OCI-LY1 (cell line): Measurements from ENCODE around the gene COL11A2.

Experiments used
- H2AFZ ChIP-seq: fragments of 200-600 bp; sonication (generic), shearing (Covaris generic); 2 replicates; pipeline ENCODE4 v1.6.0; 2014; ENCODE audit warnings: antibody characterized with exemption, mild to moderate bottlenecking, low read length
- H3F3A ChIP-seq: fragments of 200-600 bp; sonication (generic), shearing (Covaris generic); 2 replicates; pipeline ENCODE4 v1.6.0; 2014; ENCODE audit warnings: mild to moderate bottlenecking, antibody characterized with exemption, low read length, moderate library complexity; ENCODE audit not compliant: insufficient read depth
- H3K27ac ChIP-seq: fragments of 200-600 bp; sonication (generic); 2 replicates; pipeline ENCODE4 v1.5.1; 2014; ENCODE audit warnings: low read length, mixed run types, mild to moderate bottlenecking, low read depth; ENCODE audit not compliant: poor library complexity, severe bottlenecking
- H3K27me3 ChIP-seq: fragments of 200-600 bp; sonication (generic); 2 replicates; pipeline ENCODE4 v1.6.0; 2014; ENCODE audit warnings: antibody characterized with exemption, mild to moderate bottlenecking, low read length, moderate library complexity; ENCODE audit not compliant: insufficient read depth
- H3K36me3 ChIP-seq: fragments of 200-600 bp; sonication (generic); 2 replicates; pipeline ENCODE4 v1.6.1; 2014; ENCODE audit warnings: mild to moderate bottlenecking, antibody characterized with exemption, low read length, moderate library complexity, mixed read lengths; ENCODE audit not compliant: insufficient read depth
- H3K4me1 ChIP-seq: fragments of 200-600 bp; sonication (generic); 2 replicates; pipeline ENCODE4 v1.5.1; 2014; ENCODE audit warnings: mild to moderate bottlenecking, low read length, moderate library complexity; ENCODE audit not compliant: insufficient read depth, severe bottlenecking
- H3K4me2 ChIP-seq: fragments of 200-600 bp; sonication (generic), shearing (Covaris generic); 2 replicates; pipeline ENCODE4 v1.6.1; 2014; ENCODE audit warnings: low read length
- H3K4me3 ChIP-seq: fragments of 200-600 bp; sonication (generic); 2 replicates; pipeline ENCODE4 v1.5.1; 2014; ENCODE audit warnings: low read length, low read depth, mild to moderate bottlenecking, mixed read lengths; ENCODE audit not compliant: poor library complexity, severe bottlenecking
- H3K79me2 ChIP-seq: fragments of 200-600 bp; shearing (Covaris generic); 2 replicates; pipeline ENCODE4 v1.6.1; 2016; ENCODE audit warnings: mixed run types, low read length, mixed read lengths; ENCODE audit not compliant: insufficient read depth
- H3K9ac ChIP-seq: fragments of 200-600 bp; sonication (generic), shearing (Covaris generic); 2 replicates; pipeline ENCODE4 v1.6.1; 2014; ENCODE audit warnings: mild to moderate bottlenecking, low read length, mixed read lengths
- H3K9me2 ChIP-seq: fragments of 200-600 bp; sonication (generic), shearing (Covaris generic); 2 replicates; pipeline ENCODE4 v1.6.1; 2014; ENCODE audit warnings: low read depth, mild to moderate bottlenecking, low read length, mixed read lengths
- H3K9me3 ChIP-seq: fragments of 200-600 bp; shearing (Covaris generic); 2 replicates; pipeline ENCODE4 v1.6.1; 2014; ENCODE audit warnings: low read length, mixed read lengths
- H4K20me1 ChIP-seq: fragments of 200-600 bp; sonication (generic), shearing (Covaris generic); 2 replicates; pipeline ENCODE4 v1.6.0; 2016; ENCODE audit warnings: mild to moderate bottlenecking, low read length; ENCODE audit not compliant: insufficient read depth
- CTCF ChIP-seq: fragments of 200-600 bp; sonication (generic), shearing (Covaris generic); IDR thresholded peaks from 2 replicates; pipeline ENCODE4 v1.5.1; 2017; ENCODE audit warnings: mild to moderate bottlenecking, antibody characterized with exemption, low read length, moderate library complexity, mixed read lengths
- EZH2 ChIP-seq: fragments of 200-600 bp; sonication (generic), shearing (Covaris generic); IDR thresholded peaks from 2 replicates; pipeline ENCODE4 v1.8.0; 2017; ENCODE audit warnings: borderline replicate concordance, mixed run types, mild to moderate bottlenecking, antibody characterized with exemption, low read length, moderate library complexity, mixed read lengths

COL11A2 gene

GRCh38 chr6:33217681-33218080 lies 25.4 kb upstream of the COL11A2 start:
- Histone ChIP-seq H3K4me2 (no peak overlapping the region), H3K9me2 (no peaks in the 10 kb centered on the region), H3K79me2 (no peaks in the 10 kb centered on the region), H3K4me3 (no peak overlapping the region), H3F3A (no peaks in the 10 kb centered on the region), H3K9ac (no peak overlapping the region), H3K27me3 (0 out of 2 replicates have a peak, but pooled peaks cover 3% of the 10 kb centered on the region), H3K9me3 (no peaks in the 10 kb centered on the region), H2AFZ (no peak overlapping the region), H3K36me3 (no peaks in the 10 kb centered on the region), H4K20me1 (no peaks in the 10 kb centered on the region), H3K4me1 (no peaks in the 10 kb centered on the region), H3K27ac (no peak overlapping the region)
- TF ChIP-seq EZH2: no peak
- TF ChIP-seq CTCF: no peak

GRCh38 chr6:33217246-33217645 lies 25.0 kb upstream of the COL11A2 start:
- TF ChIP-seq EZH2 (no peak), CTCF (no peak)
- H3K9me2 ChIP-seq: no peaks in the 10 kb centered on the region

GRCh38 chr6:33216117-33216649 lies 23.9 kb upstream of the COL11A2 start:
- Histone ChIP-seq H3K27me3 (0 out of 2 replicates have a peak, but pooled peaks cover 3% of the 10 kb centered on the region), H3K4me2 (no peak overlapping the region), H4K20me1 (no peaks in the 10 kb centered on the region), H3K9me3 (no peaks in the 10 kb centered on the region), H3F3A (no peaks in the 10 kb centered on the region), H3K36me3 (no peaks in the 10 kb centered on the region; the same call in 1 of the 2 replicates), H2AFZ (no peak overlapping the region), H3K9ac (no peak overlapping the region), H3K27ac (no peak overlapping the region), H3K79me2 (no peaks in the 10 kb centered on the region), H3K4me1 (no peaks in the 10 kb centered on the region), H3K4me3 (no peak overlapping the region), H3K9me2 (no peaks in the 10 kb centered on the region)
- TF ChIP-seq CTCF (no peak), EZH2 (no peak)

More at GRCh38 chr6:33217246-33217645, 25.0 kb upstream of the COL11A2 start:
- no peaks in the 10 kb centered on the region for H3K36me3 ChIP-seq
- H3K4me1 ChIP-seq: no peaks in the 10 kb centered on the region
- H4K20me1 ChIP-seq: no peaks in the 10 kb centered on the region
- H3K27ac ChIP-seq: no peak overlapping the region
- H3F3A ChIP-seq: no peaks in the 10 kb centered on the region
- no peak overlapping the region for H3K9ac ChIP-seq
- H3K79me2 ChIP-seq: no peaks in the 10 kb centered on the region
- H2AFZ ChIP-seq: no peak overlapping the region
- no peak overlapping the region for H3K4me2 ChIP-seq
- H3K27me3 ChIP-seq: 0 out of 2 replicates have a peak, but pooled peaks cover 3% of the 10 kb centered on the region
- no peak overlapping the region for H3K4me3 ChIP-seq
- H3K9me3 ChIP-seq: no peaks in the 10 kb centered on the region
